SK-N-SH (cell line): ENCODE results near the gene SLC26A8. TPM values are rescaled to one million over a fixed set of nuclear protein-coding genes. Genes with fewer than 3 reads are reported as not detected.

Experiments
- CTCF ChIA-PET: fragments of 300-600, 350-600 bp; formaldehyde crosslinking; extraction: SDS; loops from one replicate; lab custom pipeline; 2021; lab: Yijun Ruan, JAX
- POLR2A ChIA-PET: fragments of 350-600 bp; sonication (Branson Sonifier 250); formaldehyde crosslinking; extraction: SDS; loops from one replicate; lab custom pipeline; 2020; ENCODE audit warnings: antibody characterized with exemption, inconsistent platforms; lab: Yijun Ruan, JAX
- DNase-seq: peaks from one replicate; pipeline ENCODE4 v3.0.0; 2012
- H2AFZ ChIP-seq: fragments of 200-600 bp; sonication (generic); 2 replicates; pipeline ENCODE4 v1.8.1; 2016; ENCODE audit warnings: antibody characterized with exemption, mild to moderate bottlenecking, low read depth
- H3F3A ChIP-seq: fragments of 200-600 bp; sonication (generic); replicated peaks from 2 replicates; pipeline ENCODE3; 2016; ENCODE audit warnings: antibody characterized with exemption, mild to moderate bottlenecking; ENCODE audit not compliant: insufficient read depth
- H3K27ac ChIP-seq, 2 experiments: fragments of 200-500 bp in 1 of 2; fragments of 200-600 bp in 1 of 2; sonication (Bioruptor generic) in 1 of 2; sonication (generic), shearing (Covaris generic) in 1 of 2; 2 replicates each; pipeline versions ENCODE4 v1.5.1 to v1.6.1; 2014 to 2016; ENCODE audit warnings: low read depth in 2 of 2, inconsistent platforms in 1 of 2, low read length in 1 of 2, mild to moderate bottlenecking in 1 of 2, mixed read lengths in 1 of 2
- H3K27me3 ChIP-seq: fragments of 200-600 bp; sonication (generic), shearing (Covaris generic); 2 replicates; pipeline ENCODE4 v1.6.1; 2016; ENCODE audit warnings: mixed run types; ENCODE audit not compliant: insufficient read depth
- H3K36me3 ChIP-seq, 2 experiments: fragments of 200-500 bp in 1 of 2; fragments of 200-600 bp in 1 of 2; sonication (Bioruptor generic) in 1 of 2; sonication (generic) in 1 of 2; replicated peaks in 1 of 2; 2 replicates each; pipeline versions ENCODE3 to v1.5.1; 2014 to 2016; ENCODE audit warnings: low read length in 1 of 2, mild to moderate bottlenecking in 1 of 2; ENCODE audit not compliant: insufficient read depth in 2 of 2, control insufficient read depth in 1 of 2
- H3K4me1 ChIP-seq, 2 experiments: fragments of 200-500 bp in 1 of 2; fragments of 200-600 bp in 1 of 2; sonication (Bioruptor generic) in 1 of 2; sonication (generic), shearing (Covaris generic) in 1 of 2; 2 replicates each; pipeline versions ENCODE4 v1.5.1 to v1.6.1; 2014 to 2016; ENCODE audit warnings: low read depth in 1 of 2, low read length in 1 of 2, mixed run types in 1 of 2; ENCODE audit not compliant: insufficient read depth in 2 of 2, control insufficient read depth in 1 of 2
- H3K4me2 ChIP-seq: fragments of 200-600 bp; sonication (generic), shearing (Covaris generic); 2 replicates; pipeline ENCODE4 v1.6.1; 2017; ENCODE audit warnings: mixed run types
- H3K4me3 ChIP-seq, 2 experiments: fragments of 200-500 bp in 1 of 2; fragments of 200-600 bp in 1 of 2; sonication (Bioruptor generic) in 1 of 2; sonication (generic), shearing (Covaris generic) in 1 of 2; 2 replicates each; pipeline versions ENCODE4 v1.5.1 to v1.8.1; 2014 to 2016; ENCODE audit warnings: low read depth in 2 of 2, inconsistent platforms in 1 of 2, low read length in 1 of 2, mild to moderate bottlenecking in 1 of 2, mixed read lengths in 1 of 2, moderate library complexity in 1 of 2
- H3K79me2 ChIP-seq: fragments of 200-600 bp; sonication (generic); 2 replicates; pipeline ENCODE4 v1.8.1; 2017; ENCODE audit warnings: mild to moderate bottlenecking; ENCODE audit not compliant: insufficient read depth
- H3K9ac ChIP-seq: fragments of 200-600 bp; sonication (generic); 2 replicates; pipeline ENCODE4 v1.6.1; 2017; ENCODE audit warnings: mixed run types
- H3K9me2 ChIP-seq: fragments of 200-600 bp; sonication (generic); 2 replicates; pipeline ENCODE4 v1.6.1; 2017; ENCODE audit warnings: mixed run types
- H3K9me3 ChIP-seq: fragments of 200-600 bp; sonication (generic); 2 replicates; pipeline ENCODE4 v1.6.1; 2017; ENCODE audit warnings: mixed run types, mild to moderate bottlenecking, moderate library complexity
- H4K20me1 ChIP-seq: fragments of 200-600 bp; sonication (generic); 2 replicates; pipeline ENCODE4 v1.6.1; 2017; ENCODE audit warnings: mild to moderate bottlenecking, mixed run types; ENCODE audit not compliant: insufficient read depth
- CTCF ChIP-seq: fragments of 200-600 bp; sonication (generic); IDR thresholded peaks from 2 replicates; pipeline ENCODE4 v1.6.1; 2017; ENCODE audit warnings: antibody characterized with exemption, mild to moderate bottlenecking, moderate library complexity
- ELF1 ChIP-seq: IDR thresholded peaks from 2 replicates; pipeline ENCODE4 v1.4.0; 2012
- EZH2phosphoT487 ChIP-seq: fragments of 200-600 bp; sonication (generic); IDR thresholded peaks from 2 replicates; pipeline ENCODE4 v1.6.1; 2017; ENCODE audit warnings: low read depth, mixed run types, mild to moderate bottlenecking, antibody characterized with exemption, moderate library complexity, borderline replicate concordance
- FOSL2 ChIP-seq: IDR thresholded peaks from 2 replicates; pipeline ENCODE4 v1.4.0; 2012; ENCODE audit warnings: low read depth, mild to moderate bottlenecking, moderate library complexity, borderline replicate concordance
- MEF2A ChIP-seq: IDR thresholded peaks from 2 replicates; pipeline ENCODE4 v1.4.0; 2012; ENCODE audit warnings: low read depth, borderline replicate concordance
- NFIC ChIP-seq: IDR thresholded peaks from 2 replicates; pipeline ENCODE4 v1.4.0; 2012; ENCODE audit warnings: borderline replicate concordance
- NRF1 ChIP-seq: IDR thresholded peaks from 2 replicates; pipeline ENCODE4 v1.6.1; 2012; ENCODE audit warnings: low read depth, mild to moderate bottlenecking, low read length
- RFX5 ChIP-seq: IDR thresholded peaks from 2 replicates; pipeline ENCODE4 v1.6.1; 2012; ENCODE audit warnings: mild to moderate bottlenecking, improper control_type of control experiment, low read length
- SIN3A ChIP-seq: IDR thresholded peaks from 2 replicates; pipeline ENCODE4 v1.6.1; 2012; ENCODE audit warnings: low read depth, mild to moderate bottlenecking, low read length, moderate library complexity, borderline replicate concordance
- SMC3 ChIP-seq: IDR thresholded peaks from 2 replicates; pipeline ENCODE4 v1.6.1; 2012; ENCODE audit warnings: low read depth, low read length, improper control_type of control experiment
- TAF1 ChIP-seq: IDR thresholded peaks from 2 replicates; pipeline ENCODE4 v1.6.1; 2012; ENCODE audit warnings: low read depth, mild to moderate bottlenecking, low read length, moderate library complexity, borderline replicate concordance
- TCF12 ChIP-seq: IDR thresholded peaks from 2 replicates; pipeline ENCODE4 v1.4.0; 2012
- YY1 ChIP-seq: IDR thresholded peaks from 2 replicates; pipeline ENCODE4 v1.4.0; 2012; ENCODE audit warnings: low read depth, mild to moderate bottlenecking
- ZBTB33 ChIP-seq: IDR thresholded peaks from 2 replicates; pipeline ENCODE4 v1.4.0; 2012; ENCODE audit warnings: low read depth, borderline replicate concordance
- WGBS: methylation state at CpG from one replicate; pipeline ENCODE4 v1.1.6; 2017; ENCODE audit warnings: low lambda C conversion rate; 5-methylcytosine and 5-hydroxymethylcytosine counted together
- polyA plus RNA-seq, 3 experiments: library from polyadenylated mRNA; depleted of rRNA; stranded (reverse); fragments of >200 nt; gene quantifications; 2 replicates each; pipeline ENCODE4 v1.2.3, GENCODE V29; 2012
- TF ChIP-seq, protein P1 (sequence below): IDR thresholded peaks from 2 replicates; pipeline ENCODE4 v1.4.0; 2012; ENCODE audit warnings: low read depth

The SLC26A8 gene
- polyA plus RNA-seq, 1 of the 3 experiments (the other 2 are of a cell fraction) = not detected

GRCh38 chr6:35972471-35973367 lies 51.7 kb downstream of the SLC26A8 start:
- no peaks in the 10 kb centered on the region for H3F3A ChIP-seq
- no peaks in the 10 kb centered on the region for H3K27me3 ChIP-seq
- TF ChIP-seq, protein P1, sequence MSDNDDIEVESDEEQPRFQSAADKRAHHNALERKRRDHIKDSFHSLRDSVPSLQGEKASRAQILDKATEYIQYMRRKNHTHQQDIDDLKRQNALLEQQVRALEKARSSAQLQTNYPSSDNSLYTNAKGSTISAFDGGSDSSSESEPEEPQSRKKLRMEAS = no peak
- TF ChIP-seq ZBTB33 (no peak), SIN3A (no peak), CTCF (no peak), TAF1 (no peak), YY1 (no peak), RFX5 (no peak), MEF2A (no peak), SMC3 (no peak), TCF12 (no peak), ELF1 (no peak), NRF1 (no peak), NFIC (no peak)
- H3K4me2 ChIP-seq = no peak overlapping the region
- H2AFZ ChIP-seq = no peak overlapping the region; the same call in 1 of the 2 replicates
- no peaks in the 10 kb centered on the region for H3K9me3 ChIP-seq
- no peak overlapping the region for H3K4me3 ChIP-seq
- ChIA-PET CTCF (no interaction called here), POLR2A (no interaction called here)
- DNase-seq = peak; percentile 24
- 86% methylated on average over 7 of the region's 7 CpGs for WGBS
- H3K4me1 ChIP-seq = no peaks in the 10 kb centered on the region
- no peaks in the 10 kb centered on the region for H3K36me3 ChIP-seq
- no peaks in the 10 kb centered on the region for H4K20me1 ChIP-seq
- H3K27ac ChIP-seq = no peak overlapping the region
- no peaks in the 10 kb centered on the region for H3K79me2 ChIP-seq
- no peak overlapping the region for H3K9ac ChIP-seq
- no peaks in the 10 kb centered on the region for H3K9me2 ChIP-seq

DNA sequence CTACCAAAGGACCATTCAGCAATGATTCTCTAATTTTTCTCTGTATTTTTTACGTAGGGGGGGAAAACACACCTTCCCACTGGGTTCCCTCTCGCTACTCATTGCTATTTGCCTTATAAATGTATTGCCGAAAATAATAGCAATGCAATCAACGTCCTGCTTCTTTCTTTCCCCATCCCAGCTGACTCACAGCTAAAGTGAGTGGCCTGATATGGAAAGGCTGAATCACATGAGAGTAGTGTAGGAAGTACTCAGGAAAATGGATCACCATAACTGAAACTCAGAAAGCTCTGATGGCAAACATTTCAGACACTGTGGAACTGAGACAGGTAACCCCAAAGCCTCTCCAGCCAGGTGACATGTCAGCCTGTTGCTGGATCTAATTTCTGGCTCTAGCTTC lies 54.3 kb downstream of the SLC26A8 start:
- DNase-seq = no peak
- Histone ChIP-seq H3K4me2 (no peak overlapping the region), H2AFZ (peak overlapping the region; percentile 20; the same call in 1 of the 2 replicates), H3K36me3 (no peaks in the 10 kb centered on the region), H3K9ac (no peak overlapping the region), H3K9me3 (no peaks in the 10 kb centered on the region), H3K9me2 (no peaks in the 10 kb centered on the region), H3K27me3 (no peaks in the 10 kb centered on the region), H4K20me1 (no peaks in the 10 kb centered on the region), H3K4me3 (no peak overlapping the region), H3F3A (no peaks in the 10 kb centered on the region), H3K4me1 (no peaks in the 10 kb centered on the region), H3K79me2 (no peaks in the 10 kb centered on the region), H3K27ac (no peak overlapping the region)
- 65% methylated on average over 4 of the region's 4 CpGs for WGBS
- TF ChIP-seq FOSL2 (0 out of 2 replicates have a peak, but pooled peaks have one; percentile 33), EZH2phosphoT487 (no peak), YY1 (no peak)
- ChIA-PET POLR2A (no interaction called here), CTCF (no interaction called here)
